RPMI7951 (cell line): ENCODE data around the gene OSCP1. TPM values are rescaled to one million over a fixed set of nuclear protein-coding genes. Genes with fewer than 3 reads are reported as not detected.
"Not testable (repeated sequence)": the region's sequence is repeated elsewhere in the genome, so short reads cannot be mapped to it uniquely, and the experiment has no call there.

ENCODE experiments used
- DNase-seq: peaks from one replicate; pipeline ENCODE4 v3.0.0-alpha.2; 2012; ENCODE audit warnings: low read depth
- total RNA-seq: library from RNA; depleted of rRNA; stranded (reverse); fragments of >200 nt; shearing (Covaris generic); gene quantifications from 2 replicates; pipeline ENCODE4 v1.2.3, GENCODE V29; 2014; rRNA removed

The OSCP1 gene, protein sequence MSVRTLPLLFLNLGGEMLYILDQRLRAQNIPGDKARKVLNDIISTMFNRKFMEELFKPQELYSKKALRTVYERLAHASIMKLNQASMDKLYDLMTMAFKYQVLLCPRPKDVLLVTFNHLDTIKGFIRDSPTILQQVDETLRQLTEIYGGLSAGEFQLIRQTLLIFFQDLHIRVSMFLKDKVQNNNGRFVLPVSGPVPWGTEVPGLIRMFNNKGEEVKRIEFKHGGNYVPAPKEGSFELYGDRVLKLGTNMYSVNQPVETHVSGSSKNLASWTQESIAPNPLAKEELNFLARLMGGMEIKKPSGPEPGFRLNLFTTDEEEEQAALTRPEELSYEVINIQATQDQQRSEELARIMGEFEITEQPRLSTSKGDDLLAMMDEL
- 9.2 and 11.9 TPM in 2 replicates for total RNA-seq

GRCh38 chr1:36450270-36450918, at the start of gene OSCP1:
Gene OSCP1, minus strand, starts transcription at chr1:36450451. Its CDS starts 82 bp downstream, at chr1:36450369.
- peak; percentile 95 for DNase-seq

GRCh38 chr1:36497207-36497606, 47.0 kb upstream of the OSCP1 start:
- no peak for DNase-seq

- DNase-seq, result no peak
Observed at GRCh38 chr1:36494971-36495370, 44.7 kb upstream of the OSCP1 start.

DNA sequence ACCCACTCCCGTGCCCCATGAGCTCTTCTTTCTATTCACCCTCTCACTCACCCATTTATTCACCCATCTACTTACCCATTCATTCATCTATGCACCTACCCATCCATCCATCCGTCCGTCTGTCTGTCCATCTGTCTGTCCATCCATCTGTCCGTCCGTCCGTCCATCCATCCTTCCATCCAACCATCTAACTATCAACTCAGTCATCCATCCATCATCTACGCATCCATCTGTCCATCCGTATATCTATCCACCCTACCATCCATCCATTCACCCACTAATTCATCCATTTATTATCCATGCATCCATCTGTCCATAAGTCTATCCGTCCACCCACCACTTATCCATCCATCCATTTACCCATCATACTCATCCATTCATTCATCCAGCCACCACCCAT, 43.3 kb upstream of the OSCP1 start:
- DNase-seq, result no peak

- no peak for DNase-seq
Observed at GRCh38 chr1:36492491-36492890, 42.2 kb upstream of the OSCP1 start.

DNA sequence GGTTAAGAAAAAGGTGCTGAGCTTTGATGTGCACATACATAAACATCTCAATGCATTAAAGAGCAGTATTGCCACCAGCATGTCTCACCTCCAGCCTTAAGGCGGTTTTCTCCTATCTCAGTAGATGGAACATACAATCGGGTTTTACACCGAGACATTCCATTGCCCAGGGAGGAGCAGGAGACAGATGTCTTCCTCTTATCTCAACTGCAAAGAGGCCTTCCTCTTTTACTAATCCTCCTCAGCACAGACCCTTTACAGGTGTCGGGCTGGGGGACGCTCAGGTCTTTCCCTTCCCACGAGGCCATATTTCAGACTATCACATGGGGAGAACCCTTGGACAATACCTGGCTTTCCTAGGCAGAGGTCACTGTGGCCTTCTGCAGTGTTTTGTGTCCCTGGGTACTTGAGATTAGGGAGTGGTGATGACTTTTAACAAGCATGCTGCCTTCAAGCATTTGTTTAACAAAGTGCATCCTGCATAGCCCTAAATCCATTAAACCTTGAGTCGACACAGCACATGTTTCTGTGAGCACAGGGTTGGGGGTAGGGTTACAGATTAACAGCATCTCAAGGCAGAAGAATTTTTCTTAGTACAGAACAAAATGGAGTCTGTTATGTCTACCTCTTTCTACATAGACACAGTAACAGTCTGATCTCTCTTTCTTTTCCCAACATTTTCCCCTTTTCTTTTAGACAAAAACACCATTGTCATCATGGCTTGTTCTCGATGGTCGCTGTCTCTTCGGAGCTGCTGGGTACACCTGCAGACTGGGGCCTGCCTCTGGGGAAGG, 39.2 kb upstream of the OSCP1 start:
- not testable (repeated sequence) for DNase-seq

GRCh38 chr1:36487906-36488305, 37.7 kb upstream of the OSCP1 start:
- DNase-seq, result no peak

- not testable (repeated sequence) for DNase-seq
Observed at GRCh38 chr1:36487336-36487725, 37.1 kb upstream of the OSCP1 start.

DNA sequence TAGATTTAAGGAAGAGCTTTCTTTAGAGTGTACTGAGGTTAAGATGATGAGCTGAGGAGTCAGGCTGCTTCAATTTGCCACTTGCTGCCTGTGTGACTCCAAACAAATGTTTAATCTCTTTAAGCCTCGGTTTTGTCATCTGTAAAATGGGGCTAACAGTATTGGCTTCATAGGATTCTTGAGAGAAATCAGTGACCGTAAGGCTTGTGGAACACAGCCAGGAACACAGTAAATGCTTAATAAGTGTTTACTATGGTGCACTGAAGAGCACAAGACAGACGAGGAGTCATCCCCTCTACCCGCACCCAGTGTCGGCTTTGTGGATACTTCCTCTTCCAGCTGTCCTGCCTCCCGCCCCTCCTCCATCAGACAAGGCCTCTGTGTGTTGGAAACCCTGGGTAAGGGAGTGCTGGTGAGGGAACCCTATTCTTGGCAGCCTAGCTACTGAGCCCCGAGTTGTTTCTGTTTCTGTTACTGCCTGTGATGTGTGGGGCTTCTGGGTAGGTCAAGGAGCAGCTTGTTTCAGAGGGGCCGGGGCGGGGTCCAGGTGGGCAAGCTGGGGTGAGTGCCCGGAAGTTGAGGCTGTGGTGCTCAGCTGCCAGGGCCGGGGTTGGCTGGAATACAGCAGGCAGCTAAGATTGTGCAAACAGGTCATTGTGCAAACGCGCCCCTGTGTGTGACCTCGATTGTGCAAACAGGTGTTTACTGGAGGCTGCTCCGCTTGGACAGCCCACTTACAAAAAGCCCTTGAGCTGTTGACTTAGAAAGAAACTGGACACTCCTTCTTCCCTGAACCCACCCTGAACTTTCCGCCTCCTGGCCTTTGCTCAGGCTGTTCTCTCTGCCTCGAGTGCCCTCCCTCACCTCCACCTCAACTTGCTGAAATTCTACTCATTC, 36.4 kb upstream of the OSCP1 start:
- no peak for DNase-seq

- no peak for DNase-seq
Observed at GRCh38 chr1:36486093-36486438, 35.8 kb upstream of the OSCP1 start.

GRCh38 chr1:36484099-36484498, 33.8 kb upstream of the OSCP1 start:
- DNase-seq, result no peak

- no peak for DNase-seq
Observed at GRCh38 chr1:36482724-36483388, 32.6 kb upstream of the OSCP1 start, which contains the start of gene CSF3R. Gene CSF3R, minus strand, starts transcription at chr1:36482913. Its CDS starts 3,417 bp downstream, at chr1:36479496.

DNA sequence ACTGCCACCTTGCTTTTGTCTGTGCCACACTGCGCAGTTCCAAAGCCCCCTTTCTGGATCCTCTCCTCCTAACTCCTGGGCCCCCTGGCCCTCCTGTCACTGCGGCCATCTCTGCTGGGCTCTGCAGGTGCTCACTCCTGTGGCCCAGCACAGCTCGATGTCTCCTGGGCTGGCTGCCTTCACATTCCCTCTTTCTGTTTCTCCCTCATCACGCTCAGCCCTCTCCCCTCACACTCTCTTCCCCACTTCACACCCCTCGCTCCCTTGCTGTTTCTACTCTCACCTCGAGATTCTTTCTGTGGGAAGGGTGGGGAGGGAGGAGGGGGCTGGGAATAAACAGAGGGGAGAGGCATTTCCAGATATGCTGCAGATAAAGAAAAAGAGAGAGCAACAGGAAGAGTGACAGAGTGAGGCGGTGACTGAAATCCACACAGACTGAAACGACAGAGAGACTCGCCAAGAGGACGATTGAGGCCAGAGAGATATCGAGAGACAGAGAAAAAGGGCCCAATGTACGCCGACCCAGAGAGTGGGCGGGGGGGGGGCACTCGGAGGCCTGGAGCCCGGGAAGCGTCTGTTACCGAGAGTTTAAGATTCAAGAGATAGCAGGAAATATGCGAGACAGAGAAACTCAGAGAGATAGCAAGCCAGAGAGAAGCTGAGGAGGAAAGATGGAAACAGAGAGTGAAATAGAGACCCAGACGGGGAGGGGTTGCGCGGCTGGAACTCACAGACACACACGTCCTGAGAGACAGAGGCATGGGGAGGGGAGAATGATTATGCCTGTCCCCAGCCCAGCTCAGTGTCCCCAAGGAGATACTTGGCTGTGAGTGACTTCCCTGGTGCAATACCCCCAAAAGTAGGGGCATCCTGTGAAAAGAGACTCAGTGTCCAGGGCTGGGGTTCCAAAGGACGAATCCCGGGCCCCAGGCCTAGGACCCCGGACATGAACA, 31.8 kb upstream of the OSCP1 start:
- DNase-seq, result no peak

- DNase-seq, result no peak
Observed at GRCh38 chr1:36481091-36481490, 30.8 kb upstream of the OSCP1 start.

GRCh38 chr1:36480161-36480560, 29.9 kb upstream of the OSCP1 start:
- DNase-seq, result no peak

DNA sequence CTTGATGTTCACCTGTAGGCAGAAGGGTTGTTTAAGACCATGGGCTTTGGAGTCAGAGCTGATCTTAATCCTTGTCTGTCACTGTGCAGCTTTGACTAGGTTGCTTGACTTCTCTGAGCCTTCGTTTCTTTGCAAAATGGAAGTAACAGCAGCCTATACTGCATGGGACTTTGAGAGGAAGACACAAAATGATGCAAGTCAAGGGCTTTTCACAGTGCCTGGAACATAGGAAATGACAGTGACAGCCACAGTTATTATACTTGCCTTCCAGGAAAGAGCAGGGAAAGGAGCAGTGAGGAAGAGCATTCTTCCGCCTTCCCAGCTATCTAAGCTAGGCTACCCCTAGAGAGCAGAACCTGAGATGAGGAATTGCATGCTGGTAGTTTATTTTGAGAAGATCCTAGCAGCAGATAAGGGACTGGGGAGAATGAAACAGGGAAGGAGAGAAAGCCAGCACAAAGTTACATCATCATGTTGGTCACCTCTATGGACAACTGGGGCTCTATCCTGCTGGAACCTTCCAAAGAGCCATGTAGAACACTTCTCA, 29.3 kb upstream of the OSCP1 start:
- peak; percentile 19 for DNase-seq

DNA sequence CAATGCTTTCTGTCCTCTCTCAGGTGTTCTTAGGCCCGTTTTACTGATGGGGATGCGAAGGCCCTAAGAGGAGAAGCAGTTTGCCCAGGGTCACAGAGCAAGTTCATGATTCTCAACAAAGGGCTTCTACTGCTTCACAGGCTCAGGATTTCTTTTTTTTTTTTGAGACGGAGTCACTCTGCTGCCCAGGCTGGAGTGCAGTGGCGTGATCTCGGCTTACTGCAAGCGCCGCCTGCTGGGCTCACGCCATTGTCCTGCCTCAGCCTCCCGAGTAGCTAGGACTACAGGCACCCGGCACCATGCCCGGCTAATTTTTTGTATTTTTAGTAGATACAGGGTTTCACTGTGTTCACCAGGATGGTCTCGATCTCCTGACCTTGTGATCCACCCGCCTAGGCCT, 27.4 kb upstream of the OSCP1 start:
- not testable (repeated sequence) for DNase-seq

GRCh38 chr1:36476945-36477344, 26.7 kb upstream of the OSCP1 start:
- no peak for DNase-seq

DNA sequence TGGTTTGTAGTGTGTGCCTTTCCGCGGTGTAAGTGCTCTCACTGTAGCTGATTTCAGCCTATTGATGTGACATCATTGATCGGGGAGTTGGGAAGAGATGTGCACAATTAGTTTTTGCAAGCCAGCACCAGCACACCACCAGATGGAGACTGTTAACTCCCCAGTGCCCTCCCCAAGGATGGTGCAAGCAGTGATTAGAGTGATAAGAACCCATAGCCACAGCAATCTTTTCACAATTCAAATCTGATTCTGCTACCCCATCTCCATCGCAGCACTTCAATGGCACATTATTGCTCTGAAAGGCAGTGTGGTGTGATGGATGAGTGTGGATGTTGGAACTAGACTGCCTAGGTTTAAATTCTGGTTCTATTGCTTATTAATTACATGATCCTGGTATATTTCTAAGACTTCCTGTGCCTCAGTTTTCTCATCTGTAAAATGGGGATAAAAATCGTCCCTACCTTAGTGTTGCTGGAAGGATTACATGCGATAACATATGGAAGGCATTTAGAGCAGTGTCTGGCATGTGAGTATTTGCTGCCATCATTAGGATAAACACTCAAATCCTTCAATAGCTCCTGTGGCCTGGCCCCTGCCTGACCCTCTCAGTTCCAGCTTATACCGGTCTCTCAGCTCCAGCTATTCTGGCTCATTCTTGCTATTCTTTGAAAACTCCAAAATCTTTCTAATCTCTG, 25.8 kb upstream of the OSCP1 start:
- DNase-seq, result no peak
